ENCODE measurements around the gene KDM5B. TPM values are rescaled to one million over a fixed set of nuclear protein-coding genes. Genes with fewer than 3 reads are reported as not detected.

Gene KDM5B
- polyA plus RNA-seq, 1 of the 3 experiments (the other 2 are of a cell fraction): 21.7 TPM

GRCh38 chr1:202703191-202703590 lies 105.0 kb downstream of the KDM5B start:
- H3K27me3 ChIP-seq (ENCODE audit: insufficient read depth): peaks cover 67% of the 10 kb centered on the region
- CTCF ChIA-PET: interaction anchor here (1.1 to 6.2 kb wide), 4 partner anchors 9 to 239 kb away, joined by 3 to 41 read pairs (median 9); no protein-coding TSS in a partner anchor
- H2AFZ ChIP-seq (ENCODE audit: low read depth): no peak overlapping the region

DNA sequence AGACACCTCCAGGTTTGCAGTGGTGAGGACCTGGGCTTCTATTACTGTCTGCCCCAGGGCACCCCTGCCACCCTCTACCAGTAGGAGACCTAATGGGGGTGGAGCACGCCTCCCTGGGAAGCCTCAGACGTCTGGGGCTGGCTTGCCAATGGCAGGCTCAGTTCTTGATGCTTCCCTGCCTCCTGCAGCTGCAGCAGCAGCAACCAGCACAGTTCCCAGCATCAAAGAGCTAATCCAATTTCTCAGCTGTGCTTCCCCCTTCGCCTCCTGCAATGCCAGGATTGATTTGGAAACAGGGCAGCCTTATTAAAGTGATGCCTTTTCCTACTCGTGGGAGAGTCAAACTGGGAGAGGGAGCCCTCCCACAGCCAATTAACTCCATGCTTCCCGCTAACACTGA lies 106.1 kb downstream of the KDM5B start:
- no peak overlapping the region for H3K4me3 ChIP-seq (ENCODE audit: low read depth in 2 of 2, low read length in 1 of 2)
- DNase-seq: peak; percentile 34
- H3K36me3 ChIP-seq (replicated peaks in 1 of 2; ENCODE audit: control insufficient read depth in 1 of 2, insufficient read depth in 2 of 2, low read length in 1 of 2): no peaks in the 10 kb centered on the region
- ChIA-PET POLR2A (no interaction called here), CTCF (interaction anchor here (1.1 to 6.2 kb wide), 3 partner anchors 10 to 27 kb away, joined by 3 to 41 read pairs (median 13); no protein-coding TSS in a partner anchor)
- no peak overlapping the region for H3K4me2 ChIP-seq
- H3K79me2 ChIP-seq (ENCODE audit: insufficient read depth): no peaks in the 10 kb centered on the region
- peaks cover 63% of the 10 kb centered on the region for H3K27me3 ChIP-seq (ENCODE audit: insufficient read depth)
- H3K27ac ChIP-seq (ENCODE audit: low read depth in 2 of 2, low read length in 1 of 2): no peak overlapping the region
- H3K9me3 ChIP-seq: no peaks in the 10 kb centered on the region
- H3K9ac ChIP-seq: no peak overlapping the region
- no peak overlapping the region for H2AFZ ChIP-seq (ENCODE audit: low read depth)
- H3K9me2 ChIP-seq: no peaks in the 10 kb centered on the region
- 14% methylated on average over 3 of the region's 5 CpGs for WGBS (ENCODE audit: low lambda C conversion rate)
- peaks cover 0 to 9% of the 10 kb centered on the region in 2 experiments; a peak in 1 of 4 replicates for H3K4me1 ChIP-seq (ENCODE audit: control insufficient read depth in 1 of 2, insufficient read depth in 2 of 2, low read depth in 1 of 2, low read length in 1 of 2)
- H3F3A ChIP-seq (replicated peaks; ENCODE audit: insufficient read depth): no peaks in the 10 kb centered on the region
- H4K20me1 ChIP-seq (ENCODE audit: insufficient read depth): no peaks in the 10 kb centered on the region
- TF ChIP-seq RCOR1 (IDR thresholded peaks at IDR 0.05; ENCODE audit: low read length) (no peak), GABPA (IDR thresholded peaks at IDR 0.05; ENCODE audit: low read depth) (no peak), ELF1 (IDR thresholded peaks at IDR 0.05) (no peak), RAD21 (IDR thresholded peaks at IDR 0.05; ENCODE audit: low read length) (no peak), MXI1 (IDR thresholded peaks at IDR 0.05; ENCODE audit: low read depth, low read length) (no peak), SIN3A (IDR thresholded peaks at IDR 0.05; ENCODE audit: borderline replicate concordance, low read depth, low read length) (no peak), POLR2AphosphoS5 (IDR thresholded peaks at IDR 0.05; ENCODE audit: low read depth, low read length) (no peak), CTCF (IDR thresholded peaks at IDR 0.05) (no peak), EP300 (IDR thresholded peaks at IDR 0.05; ENCODE audit: borderline replicate concordance in 1 of 2, low read depth in 1 of 2, low read length in 1 of 2) (no peak), YY1 (IDR thresholded peaks at IDR 0.05; ENCODE audit: low read depth) (no peak), NRF1 (IDR thresholded peaks at IDR 0.05; ENCODE audit: low read depth, low read length) (no peak), TEAD4 (IDR thresholded peaks at IDR 0.05; ENCODE audit: borderline replicate concordance, insufficient read depth) (no peak)
- TF ChIP-seq, protein P1, sequence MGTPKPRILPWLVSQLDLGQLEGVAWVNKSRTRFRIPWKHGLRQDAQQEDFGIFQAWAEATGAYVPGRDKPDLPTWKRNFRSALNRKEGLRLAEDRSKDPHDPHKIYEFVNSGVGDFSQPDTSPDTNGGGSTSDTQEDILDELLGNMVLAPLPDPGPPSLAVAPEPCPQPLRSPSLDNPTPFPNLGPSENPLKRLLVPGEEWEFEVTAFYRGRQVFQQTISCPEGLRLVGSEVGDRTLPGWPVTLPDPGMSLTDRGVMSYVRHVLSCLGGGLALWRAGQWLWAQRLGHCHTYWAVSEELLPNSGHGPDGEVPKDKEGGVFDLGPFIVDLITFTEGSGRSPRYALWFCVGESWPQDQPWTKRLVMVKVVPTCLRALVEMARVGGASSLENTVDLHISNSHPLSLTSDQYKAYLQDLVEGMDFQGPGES (IDR thresholded peaks at IDR 0.05; ENCODE audit: low read depth, low read length): no peak

More at GRCh38 chr1:202703191-202703590, 105.0 kb downstream of the KDM5B start:
- H3K27ac ChIP-seq (ENCODE audit: low read depth in 2 of 2, low read length in 1 of 2): no peak overlapping the region
- POLR2A ChIA-PET: no interaction called here
- peaks cover 0 to 9% of the 10 kb centered on the region in 2 experiments; a peak in 1 of 4 replicates for H3K4me1 ChIP-seq (ENCODE audit: control insufficient read depth in 1 of 2, insufficient read depth in 2 of 2, low read depth in 1 of 2, low read length in 1 of 2)
- H3K9me2 ChIP-seq: no peaks in the 10 kb centered on the region
- H3K36me3 ChIP-seq (replicated peaks in 1 of 2; ENCODE audit: control insufficient read depth in 1 of 2, insufficient read depth in 2 of 2, low read length in 1 of 2): no peaks in the 10 kb centered on the region
- H3K79me2 ChIP-seq (ENCODE audit: insufficient read depth): no peaks in the 10 kb centered on the region
- DNase-seq: no peak
- no peaks in the 10 kb centered on the region for H3K9me3 ChIP-seq
- TF ChIP-seq USF1 (IDR thresholded peaks at IDR 0.05; ENCODE audit: borderline replicate concordance, low read depth): no peak
- no peak for TF ChIP-seq RFX5 (IDR thresholded peaks at IDR 0.05; ENCODE audit: low read length)
- TF ChIP-seq YY1 (IDR thresholded peaks at IDR 0.05; ENCODE audit: low read depth): no peak
- no peak for TF ChIP-seq POLR2AphosphoS5 (IDR thresholded peaks at IDR 0.05; ENCODE audit: low read depth, low read length)
- TF ChIP-seq NRF1 (IDR thresholded peaks at IDR 0.05; ENCODE audit: low read depth, low read length): no peak
- TF ChIP-seq, protein P2, sequence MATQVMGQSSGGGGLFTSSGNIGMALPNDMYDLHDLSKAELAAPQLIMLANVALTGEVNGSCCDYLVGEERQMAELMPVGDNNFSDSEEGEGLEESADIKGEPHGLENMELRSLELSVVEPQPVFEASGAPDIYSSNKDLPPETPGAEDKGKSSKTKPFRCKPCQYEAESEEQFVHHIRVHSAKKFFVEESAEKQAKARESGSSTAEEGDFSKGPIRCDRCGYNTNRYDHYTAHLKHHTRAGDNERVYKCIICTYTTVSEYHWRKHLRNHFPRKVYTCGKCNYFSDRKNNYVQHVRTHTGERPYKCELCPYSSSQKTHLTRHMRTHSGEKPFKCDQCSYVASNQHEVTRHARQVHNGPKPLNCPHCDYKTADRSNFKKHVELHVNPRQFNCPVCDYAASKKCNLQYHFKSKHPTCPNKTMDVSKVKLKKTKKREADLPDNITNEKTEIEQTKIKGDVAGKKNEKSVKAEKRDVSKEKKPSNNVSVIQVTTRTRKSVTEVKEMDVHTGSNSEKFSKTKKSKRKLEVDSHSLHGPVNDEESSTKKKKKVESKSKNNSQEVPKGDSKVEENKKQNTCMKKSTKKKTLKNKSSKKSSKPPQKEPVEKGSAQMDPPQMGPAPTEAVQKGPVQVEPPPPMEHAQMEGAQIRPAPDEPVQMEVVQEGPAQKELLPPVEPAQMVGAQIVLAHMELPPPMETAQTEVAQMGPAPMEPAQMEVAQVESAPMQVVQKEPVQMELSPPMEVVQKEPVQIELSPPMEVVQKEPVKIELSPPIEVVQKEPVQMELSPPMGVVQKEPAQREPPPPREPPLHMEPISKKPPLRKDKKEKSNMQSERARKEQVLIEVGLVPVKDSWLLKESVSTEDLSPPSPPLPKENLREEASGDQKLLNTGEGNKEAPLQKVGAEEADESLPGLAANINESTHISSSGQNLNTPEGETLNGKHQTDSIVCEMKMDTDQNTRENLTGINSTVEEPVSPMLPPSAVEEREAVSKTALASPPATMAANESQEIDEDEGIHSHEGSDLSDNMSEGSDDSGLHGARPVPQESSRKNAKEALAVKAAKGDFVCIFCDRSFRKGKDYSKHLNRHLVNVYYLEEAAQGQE (IDR thresholded peaks at IDR 0.05; ENCODE audit: low read depth, low read length): no peak
- no peak for TF ChIP-seq GATA2 (CRISPR knock-in tag; IDR thresholded peaks at IDR 0.05)
- TF ChIP-seq RXRA (IDR thresholded peaks at IDR 0.05; ENCODE audit: borderline replicate concordance, low read depth): no peak
- TF ChIP-seq TEAD4 (IDR thresholded peaks at IDR 0.05; ENCODE audit: borderline replicate concordance, insufficient read depth): no peak
- TF ChIP-seq GABPA (IDR thresholded peaks at IDR 0.05; ENCODE audit: low read depth): no peak
- TF ChIP-seq EZH2phosphoT487 (IDR thresholded peaks at IDR 0.05; ENCODE audit: borderline replicate concordance, low read depth): no peak
- no peaks in the 10 kb centered on the region for H4K20me1 ChIP-seq (ENCODE audit: insufficient read depth)
- H3K4me3 ChIP-seq (ENCODE audit: low read depth in 2 of 2, low read length in 1 of 2): no peak overlapping the region
- H3K4me2 ChIP-seq: no peak overlapping the region
- H3K9ac ChIP-seq: no peak overlapping the region
- WGBS (ENCODE audit: low lambda C conversion rate): 52% methylated on average over 6 of the region's 6 CpGs
- no peaks in the 10 kb centered on the region for H3F3A ChIP-seq (replicated peaks; ENCODE audit: insufficient read depth)
